Measurements from ENCODE around the gene YPEL5. TPM values are rescaled to one million over a fixed set of nuclear protein-coding genes. Genes with fewer than 3 reads are reported as not detected.

The YPEL5 gene
- total and polyA plus RNA-seq, 9 donors: 65.1 to 103 (median 81.6) TPM

- 25 to 48% (median 26%) methylated on average over 4 of the region's 4 CpGs for WGBS, 3 donors
- H3K4me3 ChIP-seq: no peak overlapping the region
Measured at GRCh38 chr2:30150786-30151185, 4.0 kb downstream of the YPEL5 start.

GRCh38 chr2:30152385-30152784 lies 5.6 kb downstream of the YPEL5 start:
- TF ChIP-seq POLR2A (IDR thresholded peaks at IDR 0.05) (no peak), CTCF (IDR thresholded peaks at IDR 0.05) (no peak), EP300 (IDR thresholded peaks at IDR 0.05) (no peak)
- Histone ChIP-seq H3K4me1 (ENCODE audit: insufficient read depth) (peaks cover 9% of the 10 kb centered on the region), H3K9me3 (no peaks in the 10 kb centered on the region), H3K27me3 (no peaks in the 10 kb centered on the region), H3K4me3 (no peak overlapping the region), H3K27ac (no peak overlapping the region), H3K36me3 (no peaks in the 10 kb centered on the region)
- no peak for DNase-seq
- intact Hi-C loops (cut with DNase I): no loop called here
- 98 to 100% (median 100%) methylated on average over 1 of the region's 1 CpG for WGBS, 3 donors

More at GRCh38 chr2:30150786-30151185, 4.0 kb downstream of the YPEL5 start:
- Histone ChIP-seq H3K27ac (no peak overlapping the region), H3K4me1 (ENCODE audit: insufficient read depth) (peaks cover 9% of the 10 kb centered on the region), H3K36me3 (no peaks in the 10 kb centered on the region), H3K27me3 (no peaks in the 10 kb centered on the region), H3K9me3 (no peaks in the 10 kb centered on the region)
- TF ChIP-seq POLR2A (IDR thresholded peaks at IDR 0.05) (no peak), CTCF (IDR thresholded peaks at IDR 0.05) (no peak), EP300 (IDR thresholded peaks at IDR 0.05) (no peak)
- intact Hi-C loops (cut with DNase I): no loop called here
- no peak for DNase-seq

GRCh38 chr2:30155202-30155601 lies 8.4 kb downstream of the YPEL5 start:
- H3K27me3 ChIP-seq: no peaks in the 10 kb centered on the region
- H3K4me1 ChIP-seq (ENCODE audit: insufficient read depth): peaks cover 3% of the 10 kb centered on the region
- H3K36me3 ChIP-seq: peaks cover 3% of the 10 kb centered on the region
- DNase-seq: no peak
- no peak for TF ChIP-seq EP300 (IDR thresholded peaks at IDR 0.05)
- no peak for TF ChIP-seq CTCF (IDR thresholded peaks at IDR 0.05)
- no peak for TF ChIP-seq POLR2A (IDR thresholded peaks at IDR 0.05)
- no peak overlapping the region for H3K4me3 ChIP-seq
- WGBS, 3 donors: 79 to 91% (median 84%) methylated on average over 2 of the region's 2 CpGs
- intact Hi-C loops (cut with DNase I): no loop called here
- H3K9me3 ChIP-seq: no peaks in the 10 kb centered on the region
- H3K27ac ChIP-seq: no peak overlapping the region

GRCh38 chr2:30155889-30156658 lies 9.3 kb downstream of the YPEL5 start:
- Histone ChIP-seq H3K36me3 (peaks cover 3% of the 10 kb centered on the region), H3K4me3 (no peak overlapping the region), H3K4me1 (ENCODE audit: insufficient read depth) (no peaks in the 10 kb centered on the region), H3K9me3 (no peaks in the 10 kb centered on the region), H3K27ac (no peak overlapping the region), H3K27me3 (no peaks in the 10 kb centered on the region)
- no peak for TF ChIP-seq CTCF (IDR thresholded peaks at IDR 0.05)
- TF ChIP-seq EP300 (IDR thresholded peaks at IDR 0.05): no peak
- no peak for TF ChIP-seq POLR2A (IDR thresholded peaks at IDR 0.05)
- DNase-seq: no peak
- 69 to 76% (median 69%) methylated on average over 3 of the region's 3 CpGs for WGBS, 3 donors
- intact Hi-C loops (cut with DNase I): no loop called here

Measured in ovary (tissue), 9 donors.